DOHH2 (cell line): ENCODE measurements around the gene KIRREL3.

Source experiments
- H3F3A ChIP-seq: fragments of 200-600 bp; sonication (generic), shearing (Covaris generic); 2 replicates; pipeline ENCODE4 v1.6.0; 2016; ENCODE audit warnings: antibody characterized with exemption, mild to moderate bottlenecking; ENCODE audit not compliant: control insufficient read depth, insufficient read depth
- H3K27ac ChIP-seq: fragments of 200-600 bp; sonication (generic); 2 replicates; pipeline ENCODE4 v1.5.1; 2014; ENCODE audit warnings: low read depth, mild to moderate bottlenecking, low read length, moderate library complexity
- H3K27me3 ChIP-seq: fragments of 200-600 bp; sonication (generic); 2 replicates; pipeline ENCODE4 v1.6.1; 2014; ENCODE audit warnings: mild to moderate bottlenecking, low read length, mixed read lengths; ENCODE audit not compliant: control insufficient read depth
- H3K36me3 ChIP-seq: fragments of 200-600 bp; sonication (generic); 2 replicates; pipeline ENCODE4 v1.6.1; 2014; ENCODE audit warnings: mild to moderate bottlenecking, low read length, moderate library complexity, mixed read lengths; ENCODE audit not compliant: control insufficient read depth
- H3K4me1 ChIP-seq: fragments of 200-600 bp; sonication (generic); 2 replicates; pipeline ENCODE4 v1.6.1; 2014; ENCODE audit warnings: mild to moderate bottlenecking, low read length, mixed read lengths; ENCODE audit not compliant: control insufficient read depth
- H3K4me2 ChIP-seq: fragments of 200-600 bp; sonication (generic); 2 replicates; pipeline ENCODE4 v1.6.0; 2014; ENCODE audit warnings: mild to moderate bottlenecking, low read length, moderate library complexity
- H3K4me3 ChIP-seq: fragments of 200-600 bp; sonication (generic); 2 replicates; pipeline ENCODE4 v1.5.1; 2014; ENCODE audit warnings: mild to moderate bottlenecking, low read length, mixed read lengths
- H3K79me2 ChIP-seq: fragments of 200-600 bp; sonication (generic); 2 replicates; pipeline ENCODE4 v1.6.1; 2014; ENCODE audit warnings: mild to moderate bottlenecking, low read length, mixed read lengths; ENCODE audit not compliant: control insufficient read depth
- H3K9me2 ChIP-seq: fragments of 200-600 bp; sonication (generic); replicated peaks from 2 replicates; pipeline ENCODE4 v1.6.1; 2014; ENCODE audit warnings: mild to moderate bottlenecking, low read length, mixed read lengths; ENCODE audit not compliant: control insufficient read depth
- H3K9me3 ChIP-seq: fragments of 200-600 bp; sonication (generic); 2 replicates; pipeline ENCODE4 v1.6.1; 2014; ENCODE audit warnings: antibody characterized with exemption, low read length, mixed read lengths; ENCODE audit not compliant: control insufficient read depth, insufficient read depth
- H4K20me1 ChIP-seq: fragments of 200-600 bp; sonication (generic); 2 replicates; pipeline ENCODE4 v1.6.0; 2014; ENCODE audit warnings: low read depth, mild to moderate bottlenecking, antibody characterized with exemption, low read length, moderate library complexity; ENCODE audit not compliant: control insufficient read depth, insufficient read depth
- CTCF ChIP-seq: fragments of 200-600 bp; sonication (generic); IDR thresholded peaks from one replicate; pipeline ENCODE4 v1.5.1; 2014; ENCODE audit warnings: antibody characterized with exemption, mild to moderate bottlenecking, low read depth, low read length; ENCODE audit not compliant: poor library complexity, severe bottlenecking
- EZH2phosphoT487 ChIP-seq: fragments of 200-600 bp; sonication (generic); IDR thresholded peaks from 2 replicates; pipeline ENCODE4 v1.6.1; 2017; ENCODE audit warnings: borderline replicate concordance, mild to moderate bottlenecking, antibody characterized with exemption, low read length, moderate library complexity, mixed read lengths

Gene KIRREL3

GRCh38 chr11:126943316-126943715 is 57.3 kb downstream of the KIRREL3 start:
- no peak for TF ChIP-seq EZH2phosphoT487
- TF ChIP-seq CTCF: no peak
- Histone ChIP-seq H3K4me2 (no peak overlapping the region), H4K20me1 (no peaks in the 10 kb centered on the region), H3K27me3 (no peaks in the 10 kb centered on the region), H3F3A (no peaks in the 10 kb centered on the region), H3K4me1 (no peaks in the 10 kb centered on the region), H3K36me3 (no peaks in the 10 kb centered on the region), H3K4me3 (no peak overlapping the region), H3K27ac (no peak overlapping the region), H3K79me2 (no peaks in the 10 kb centered on the region), H3K9me2 (no peaks in the 10 kb centered on the region), H3K9me3 (no peaks in the 10 kb centered on the region)

GRCh38 chr11:126942146-126942545 is 58.4 kb downstream of the KIRREL3 start:
- Histone ChIP-seq H3K9me3 (no peaks in the 10 kb centered on the region), H3K4me2 (no peak overlapping the region), H3K4me1 (no peaks in the 10 kb centered on the region), H3K79me2 (no peaks in the 10 kb centered on the region), H3F3A (no peaks in the 10 kb centered on the region), H4K20me1 (no peaks in the 10 kb centered on the region), H3K4me3 (no peak overlapping the region), H3K27ac (no peak overlapping the region), H3K36me3 (no peaks in the 10 kb centered on the region), H3K9me2 (no peaks in the 10 kb centered on the region), H3K27me3 (no peaks in the 10 kb centered on the region)
- TF ChIP-seq EZH2phosphoT487 (no peak), CTCF (no peak)

DNA sequence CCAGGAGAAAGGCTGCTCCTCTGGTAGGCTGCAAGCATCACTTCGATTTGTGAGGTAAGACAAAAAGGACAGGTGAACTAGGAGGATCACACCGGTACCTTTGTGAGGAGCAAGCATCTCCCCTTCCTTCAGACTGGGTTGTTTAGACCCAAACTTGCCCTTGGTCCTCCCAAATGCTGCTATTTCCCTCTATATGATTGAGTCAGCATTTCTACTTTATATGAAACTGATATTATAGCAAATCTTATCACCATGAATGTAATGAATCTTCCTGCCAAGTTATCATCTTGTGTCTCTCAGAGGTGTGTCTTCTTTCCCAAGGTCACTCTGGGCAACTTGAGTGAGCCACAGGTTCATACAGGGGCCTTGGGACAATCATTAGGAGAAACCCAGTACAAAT is 61.0 kb downstream of the KIRREL3 start:
- no peaks in the 10 kb centered on the region for H4K20me1 ChIP-seq
- no peak for TF ChIP-seq CTCF
- no peaks in the 10 kb centered on the region for H3K9me3 ChIP-seq
- no peaks in the 10 kb centered on the region for H3K27me3 ChIP-seq
- no peaks in the 10 kb centered on the region for H3K4me1 ChIP-seq
- H3K4me3 ChIP-seq: no peak overlapping the region
- no peaks in the 10 kb centered on the region for H3K36me3 ChIP-seq
- H3F3A ChIP-seq: no peaks in the 10 kb centered on the region
- no peak overlapping the region for H3K4me2 ChIP-seq
- no peaks in the 10 kb centered on the region for H3K79me2 ChIP-seq
- no peak overlapping the region for H3K27ac ChIP-seq
- no peaks in the 10 kb centered on the region for H3K9me2 ChIP-seq

DNA sequence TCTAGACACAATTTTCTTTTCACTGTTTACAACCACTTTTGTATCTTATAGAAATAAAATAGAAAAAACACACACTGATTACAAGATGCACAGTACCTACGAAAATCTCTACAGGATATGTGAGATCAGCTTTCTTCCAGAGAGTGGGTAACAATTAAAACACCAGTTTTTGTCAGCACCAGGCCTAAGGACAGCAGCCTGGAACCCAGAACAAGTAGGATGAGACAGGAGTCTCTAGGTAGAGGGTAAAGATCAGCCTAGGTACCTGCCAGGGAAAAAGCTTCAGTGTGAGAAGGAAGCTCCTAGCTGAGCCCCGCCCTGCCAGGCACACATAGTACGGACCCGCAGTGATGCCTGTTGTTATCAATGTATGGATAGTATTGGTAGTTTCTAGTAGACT is 61.9 kb downstream of the KIRREL3 start:
- Histone ChIP-seq H3K27me3 (no peaks in the 10 kb centered on the region), H3K4me3 (no peak overlapping the region), H3K27ac (no peak overlapping the region), H3K36me3 (no peaks in the 10 kb centered on the region), H3F3A (no peaks in the 10 kb centered on the region), H3K9me2 (no peaks in the 10 kb centered on the region), H3K4me1 (no peaks in the 10 kb centered on the region), H3K9me3 (no peaks in the 10 kb centered on the region), H3K79me2 (no peaks in the 10 kb centered on the region), H3K4me2 (no peak overlapping the region), H4K20me1 (no peaks in the 10 kb centered on the region)
- no peak for TF ChIP-seq EZH2phosphoT487
- TF ChIP-seq CTCF: no peak
